Measurements from ENCODE around the gene FCHSD2. TPM values are rescaled to one million over a fixed set of nuclear protein-coding genes. Genes with fewer than 3 reads are reported as not detected.

FCHSD2 gene
- total RNA-seq, 1 donor from 2014 or later: 18.9 TPM

DNA sequence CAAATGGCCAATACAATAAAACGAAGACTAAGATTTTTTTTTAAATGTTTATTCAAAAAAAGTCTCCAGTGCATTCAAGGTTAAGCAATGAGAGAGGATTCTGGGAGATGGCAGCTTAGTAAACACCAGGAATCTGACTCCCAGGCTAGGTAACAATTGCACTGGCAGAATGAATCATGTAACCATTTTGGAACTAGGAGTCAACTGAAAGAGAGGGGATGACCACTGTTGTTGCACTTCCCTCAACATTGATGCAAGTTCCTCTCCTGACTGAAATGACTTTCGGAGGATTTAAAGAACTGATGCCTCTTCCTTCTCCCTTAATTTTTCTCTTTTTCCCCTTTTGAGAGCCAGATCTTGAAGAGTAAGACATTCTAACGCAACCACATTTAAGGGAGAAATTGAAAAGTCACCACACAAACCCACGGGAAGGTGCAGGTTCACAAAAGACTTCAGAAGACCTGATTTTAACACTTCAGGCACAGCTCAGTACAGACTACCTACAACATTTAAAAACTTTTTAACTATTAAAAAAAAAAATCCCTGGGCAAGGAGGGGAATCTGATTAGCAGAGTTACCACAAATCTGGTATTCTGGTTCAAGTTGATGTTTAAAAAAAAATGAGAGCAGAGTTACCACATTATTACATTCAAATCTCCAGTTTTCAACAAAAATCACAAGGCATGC, 56.8 kb downstream of the FCHSD2 start:
- H3K4me3 ChIP-seq (ENCODE audit: insufficient read depth, low read depth, low read length): no peak overlapping the region
- H3K27ac ChIP-seq (ENCODE audit: low read depth, low read length): no peak overlapping the region
- no peak for FAIRE-seq
- no peaks in the 10 kb centered on the region for H3K9me3 ChIP-seq (ENCODE audit: insufficient read depth, low read depth, low read length)
- Mint-ChIP-seq H3K9me3 (ENCODE audit: unreplicated experiment) (no peaks in the 10 kb centered on the region), H3K4me3 (ENCODE audit: unreplicated experiment) (no peak overlapping the region), H3K36me3 (ENCODE audit: low read depth, unreplicated experiment) (no peaks in the 10 kb centered on the region), H3K27me3 (ENCODE audit: low read depth, unreplicated experiment) (no peaks in the 10 kb centered on the region), H3K27ac (ENCODE audit: unreplicated experiment) (no peak overlapping the region), H3K4me1 (ENCODE audit: low read depth, unreplicated experiment) (peaks cover 2% of the 10 kb centered on the region)
- H3K9ac ChIP-seq (ENCODE audit: low read length): no peak overlapping the region
- no peaks in the 10 kb centered on the region for H4K20me1 ChIP-seq (ENCODE audit: insufficient read depth, low read length)
- peaks cover 11% of the 10 kb centered on the region for H3K79me2 ChIP-seq (ENCODE audit: insufficient read depth, low read length)
- peaks cover 4% of the 10 kb centered on the region for H3K36me3 ChIP-seq (ENCODE audit: insufficient read depth, low read length)
- TF ChIP-seq EZH2 (IDR thresholded peaks at IDR 0.05; ENCODE audit: insufficient read depth, low read length): no peak
- TF ChIP-seq, protein P1, sequence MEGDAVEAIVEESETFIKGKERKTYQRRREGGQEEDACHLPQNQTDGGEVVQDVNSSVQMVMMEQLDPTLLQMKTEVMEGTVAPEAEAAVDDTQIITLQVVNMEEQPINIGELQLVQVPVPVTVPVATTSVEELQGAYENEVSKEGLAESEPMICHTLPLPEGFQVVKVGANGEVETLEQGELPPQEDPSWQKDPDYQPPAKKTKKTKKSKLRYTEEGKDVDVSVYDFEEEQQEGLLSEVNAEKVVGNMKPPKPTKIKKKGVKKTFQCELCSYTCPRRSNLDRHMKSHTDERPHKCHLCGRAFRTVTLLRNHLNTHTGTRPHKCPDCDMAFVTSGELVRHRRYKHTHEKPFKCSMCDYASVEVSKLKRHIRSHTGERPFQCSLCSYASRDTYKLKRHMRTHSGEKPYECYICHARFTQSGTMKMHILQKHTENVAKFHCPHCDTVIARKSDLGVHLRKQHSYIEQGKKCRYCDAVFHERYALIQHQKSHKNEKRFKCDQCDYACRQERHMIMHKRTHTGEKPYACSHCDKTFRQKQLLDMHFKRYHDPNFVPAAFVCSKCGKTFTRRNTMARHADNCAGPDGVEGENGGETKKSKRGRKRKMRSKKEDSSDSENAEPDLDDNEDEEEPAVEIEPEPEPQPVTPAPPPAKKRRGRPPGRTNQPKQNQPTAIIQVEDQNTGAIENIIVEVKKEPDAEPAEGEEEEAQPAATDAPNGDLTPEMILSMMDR (IDR thresholded peaks at IDR 0.05; ENCODE audit: insufficient read depth, low read depth, low read length): no peak
- no peak for DNase-seq (ENCODE audit: low read depth)
- H3K4me2 ChIP-seq (ENCODE audit: low read length): no peak overlapping the region
- no peaks in the 10 kb centered on the region for H3K4me1 ChIP-seq (ENCODE audit: insufficient read depth, low read length)
- no peak overlapping the region for H2AFZ ChIP-seq (ENCODE audit: low read depth, low read length)
- no peaks in the 10 kb centered on the region for H3K27me3 ChIP-seq (ENCODE audit: insufficient read depth, low read length)

DNA sequence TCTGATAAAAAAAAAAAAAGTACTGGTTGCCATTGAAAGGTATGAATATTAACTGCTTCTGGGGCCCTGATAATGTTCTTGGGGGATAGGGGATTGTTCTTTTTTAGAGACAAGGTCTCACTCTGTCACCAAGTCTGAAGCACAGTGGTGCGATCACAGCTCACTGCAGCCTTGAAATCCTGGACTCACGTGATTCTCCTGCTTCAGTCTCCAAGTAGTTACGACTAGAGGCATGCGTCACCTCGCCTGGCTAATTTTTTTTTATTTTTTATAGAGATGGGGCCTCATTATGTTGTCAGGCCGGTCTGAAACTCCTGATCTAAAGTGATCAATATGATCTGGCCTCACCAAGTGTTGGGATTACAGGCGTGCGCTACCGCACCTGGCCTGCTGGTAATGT, 63.5 kb downstream of the FCHSD2 start:
- Histone ChIP-seq H3K27me3 (ENCODE audit: insufficient read depth, low read length) (no peaks in the 10 kb centered on the region), H3K4me2 (ENCODE audit: low read length) (no peak overlapping the region), H3K9me3 (ENCODE audit: insufficient read depth, low read depth, low read length) (no peaks in the 10 kb centered on the region), H3K79me2 (ENCODE audit: insufficient read depth, low read length) (no peaks in the 10 kb centered on the region), H4K20me1 (ENCODE audit: insufficient read depth, low read length) (peaks cover 7% of the 10 kb centered on the region), H3K4me3 (ENCODE audit: insufficient read depth, low read depth, low read length) (no peak overlapping the region), H2AFZ (ENCODE audit: low read depth, low read length) (no peak overlapping the region), H3K4me1 (ENCODE audit: insufficient read depth, low read length) (no peaks in the 10 kb centered on the region), H3K27ac (ENCODE audit: low read depth, low read length) (no peak overlapping the region), H3K36me3 (ENCODE audit: insufficient read depth, low read length) (peaks cover 6% of the 10 kb centered on the region), H3K9ac (ENCODE audit: low read length) (no peak overlapping the region)
- DNase-seq (ENCODE audit: low read depth): no peak
- FAIRE-seq: no peak
- peaks cover 7% of the 10 kb centered on the region for H3K36me3 Mint-ChIP-seq (ENCODE audit: low read depth, unreplicated experiment)
- no peak for TF ChIP-seq EZH2 (IDR thresholded peaks at IDR 0.05; ENCODE audit: insufficient read depth, low read length)
- TF ChIP-seq, protein P1 (IDR thresholded peaks at IDR 0.05; ENCODE audit: insufficient read depth, low read depth, low read length): no peak
- H3K9me3 Mint-ChIP-seq (ENCODE audit: unreplicated experiment): peaks cover 3% of the 10 kb centered on the region
- H3K27me3 Mint-ChIP-seq (ENCODE audit: low read depth, unreplicated experiment): no peaks in the 10 kb centered on the region
- H3K27ac Mint-ChIP-seq (ENCODE audit: unreplicated experiment): no peak overlapping the region
- H3K4me1 Mint-ChIP-seq (ENCODE audit: low read depth, unreplicated experiment): no peaks in the 10 kb centered on the region
- no peak overlapping the region for H3K4me3 Mint-ChIP-seq (ENCODE audit: unreplicated experiment)

DNA sequence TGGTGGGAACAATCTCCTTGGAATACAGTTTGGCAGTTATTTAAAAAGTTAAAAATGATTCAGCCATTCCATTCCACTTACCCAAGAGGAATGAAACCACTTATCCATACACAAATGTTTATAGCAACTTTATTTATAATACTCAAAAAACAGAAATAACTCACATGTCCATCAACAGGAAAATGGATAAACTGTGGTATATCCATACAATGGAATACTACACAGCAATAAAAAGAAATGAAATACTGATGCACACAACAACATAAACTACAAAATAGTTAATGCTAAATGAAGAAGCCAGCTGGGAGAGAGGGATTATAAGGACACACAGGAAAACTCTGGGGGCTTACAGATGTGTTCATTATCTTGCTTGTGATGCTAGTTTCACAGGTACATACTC, 64.7 kb downstream of the FCHSD2 start:
- H3K36me3 Mint-ChIP-seq (ENCODE audit: low read depth, unreplicated experiment): peaks cover 7% of the 10 kb centered on the region
- H3K9me3 ChIP-seq (ENCODE audit: insufficient read depth, low read depth, low read length): no peaks in the 10 kb centered on the region
- H3K4me3 Mint-ChIP-seq (ENCODE audit: unreplicated experiment): no peak overlapping the region

More for the DNA sequence above, 64.7 kb downstream of the FCHSD2 start:
- H3K4me1 Mint-ChIP-seq (ENCODE audit: low read depth, unreplicated experiment): peaks cover 6% of the 10 kb centered on the region
- H3K4me1 ChIP-seq (ENCODE audit: insufficient read depth, low read length): no peaks in the 10 kb centered on the region
- H3K36me3 ChIP-seq (ENCODE audit: insufficient read depth, low read length): peaks cover 3% of the 10 kb centered on the region
- no peak overlapping the region for H3K9ac ChIP-seq (ENCODE audit: low read length)
- no peaks in the 10 kb centered on the region for H3K79me2 ChIP-seq (ENCODE audit: insufficient read depth, low read length)
- no peak for TF ChIP-seq EZH2 (IDR thresholded peaks at IDR 0.05; ENCODE audit: insufficient read depth, low read length)
- TF ChIP-seq, protein P1 (IDR thresholded peaks at IDR 0.05; ENCODE audit: insufficient read depth, low read depth, low read length): no peak
- H3K27me3 ChIP-seq (ENCODE audit: insufficient read depth, low read length): no peaks in the 10 kb centered on the region
- DNase-seq (ENCODE audit: low read depth) (no peak), FAIRE-seq (no peak)
- H3K4me3 ChIP-seq (ENCODE audit: insufficient read depth, low read depth, low read length): no peak overlapping the region
- H3K27ac ChIP-seq (ENCODE audit: low read depth, low read length): no peak overlapping the region
- no peak overlapping the region for H2AFZ ChIP-seq (ENCODE audit: low read depth, low read length)
- no peak overlapping the region for H3K27ac Mint-ChIP-seq (ENCODE audit: unreplicated experiment)
- H4K20me1 ChIP-seq (ENCODE audit: insufficient read depth, low read length): peaks cover 7% of the 10 kb centered on the region
- no peaks in the 10 kb centered on the region for H3K27me3 Mint-ChIP-seq (ENCODE audit: low read depth, unreplicated experiment)
- H3K9me3 Mint-ChIP-seq (ENCODE audit: unreplicated experiment): peaks cover 3% of the 10 kb centered on the region
- no peak overlapping the region for H3K4me2 ChIP-seq (ENCODE audit: low read length)

Measured in astrocyte (in vitro differentiated cells and primary cell).